ENCODE results near the gene TK2. TPM values are rescaled to one million over a fixed set of nuclear protein-coding genes. Genes with fewer than 3 reads are reported as not detected.
"Not testable (repeated sequence)": the region's sequence is repeated elsewhere in the genome, so short reads cannot be mapped to it uniquely, and the experiment has no call there.

Gene TK2
- 58.3 TPM for total RNA-seq
- long read RNA-seq, full-length matches to known transcripts: 28 of 38 reads
- long read RNA-seq, partial matches to known transcripts: 6 of 38 reads
- long read RNA-seq, other reads (novel, unspliced or antisense): 4 of 38 reads

- no peak for DNase-seq (ENCODE audit: low spot score)
Observed at GRCh38 chr16:66549284-66550131, at the start of gene TK2. TK2 (minus strand) TSS chr16:66550122; CDS start chr16:66550061, 61 bp downstream.

- no peak for DNase-seq (ENCODE audit: low spot score)
Observed at GRCh38 chr16:66598111-66598510, 48.2 kb upstream of the TK2 start.

- DNase-seq (ENCODE audit: low spot score): no peak
Observed at GRCh38 chr16:66596986-66597848, 47.3 kb upstream of the TK2 start.

- not testable (repeated sequence) for DNase-seq (ENCODE audit: low spot score)
Observed at GRCh38 chr16:66596559-66596958, 46.6 kb upstream of the TK2 start.

- DNase-seq (ENCODE audit: low spot score): no peak
Observed at GRCh38 chr16:66594739-66595138, 44.8 kb upstream of the TK2 start.

GRCh38 chr16:66592814-66593213, 42.9 kb upstream of the TK2 start:
- no peak for DNase-seq (ENCODE audit: low spot score)

- DNase-seq (ENCODE audit: low spot score): no peak
Observed at GRCh38 chr16:66592241-66592640, 42.3 kb upstream of the TK2 start.

GRCh38 chr16:66591018-66591417, 41.1 kb upstream of the TK2 start:
- DNase-seq (ENCODE audit: low spot score): no peak

GRCh38 chr16:66590322-66590721, 40.4 kb upstream of the TK2 start:
- no peak for DNase-seq (ENCODE audit: low spot score)

- DNase-seq (ENCODE audit: low spot score): no peak
Observed at GRCh38 chr16:66588981-66589713, 39.2 kb upstream of the TK2 start.

- DNase-seq (ENCODE audit: low spot score): no peak
Observed at GRCh38 chr16:66587881-66588600, 38.1 kb upstream of the TK2 start.

- DNase-seq (ENCODE audit: low spot score): no peak
Observed at GRCh38 chr16:66585481-66586239, 35.7 kb upstream of the TK2 start.

GRCh38 chr16:66581246-66581952, 31.5 kb upstream of the TK2 start:
- DNase-seq (ENCODE audit: low spot score): no peak

- DNase-seq (ENCODE audit: low spot score): no peak
Observed at GRCh38 chr16:66580605-66581209, 30.8 kb upstream of the TK2 start.

GRCh38 chr16:66578651-66579531, 29.0 kb upstream of the TK2 start, which contains the start of gene CMTM2:
CMTM2 (plus strand) TSS chr16:66579463; CDS start chr16:66579608, 145 bp downstream.
- no peak for DNase-seq (ENCODE audit: low spot score)

- DNase-seq (ENCODE audit: low spot score): no peak
Observed at GRCh38 chr16:66576296-66576695, 26.4 kb upstream of the TK2 start.

GRCh38 chr16:66575060-66575459, 25.1 kb upstream of the TK2 start:
- DNase-seq (ENCODE audit: low spot score): no peak

GRCh38 chr16:66574531-66574930, 24.6 kb upstream of the TK2 start:
- no peak for DNase-seq (ENCODE audit: low spot score)

All from mesenteric fat pad (tissue), 1 donor.